Neural cell (in vitro differentiated cells): ENCODE data around the gene MAD1L1. TPM values are rescaled to one million over a fixed set of nuclear protein-coding genes. Genes with fewer than 3 reads are reported as not detected.

Experiments
- H2AFZ ChIP-seq: fragments of 200-600, 300-800 bp; sonication (generic), shearing (Covaris generic); 2 replicates; pipeline ENCODE4 v1.6.0; 2014; ENCODE audit warnings: low read depth, mild to moderate bottlenecking, antibody characterized with exemption, low read length, moderate library complexity
- H3F3A ChIP-seq: fragments of 200-600 bp; shearing (Covaris generic); 2 replicates; pipeline ENCODE4 v1.6.1; 2016; ENCODE audit warnings: mild to moderate bottlenecking, moderate library complexity, mixed read lengths, antibody characterized with exemption, low read length; ENCODE audit not compliant: insufficient read depth, poor library complexity, severe bottlenecking
- H3K27ac ChIP-seq: fragments of 200-600, 300-800 bp; sonication (generic), shearing (Covaris generic); 2 replicates; pipeline ENCODE4 v1.5.1; 2014; ENCODE audit warnings: mild to moderate bottlenecking, low read length, moderate library complexity
- H3K27me3 ChIP-seq: fragments of 300-800, 200-600 bp; sonication (generic), shearing (Covaris generic); 2 replicates; pipeline ENCODE4 v1.6.0; 2014; ENCODE audit warnings: mild to moderate bottlenecking, low read depth, low read length, moderate library complexity; ENCODE audit not compliant: insufficient read depth
- H3K36me3 ChIP-seq: fragments of 300-800, 200-600 bp; sonication (generic), shearing (Covaris generic); 2 replicates; pipeline ENCODE4 v1.5.1; 2014; ENCODE audit warnings: mild to moderate bottlenecking, antibody characterized with exemption, low read length, moderate library complexity; ENCODE audit not compliant: insufficient read depth
- H3K4me2 ChIP-seq: fragments of 300-800, 200-600 bp; sonication (generic), shearing (Covaris generic); 2 replicates; pipeline ENCODE4 v1.6.0; 2014; ENCODE audit warnings: mild to moderate bottlenecking, low read length
- H3K4me3 ChIP-seq: fragments of 300-800, 200-600 bp; sonication (generic), shearing (Covaris generic); 2 replicates; pipeline ENCODE4 v1.5.1; 2014; ENCODE audit warnings: mild to moderate bottlenecking, low read length, moderate library complexity
- H3K79me2 ChIP-seq: fragments of 200-600 bp; shearing (Covaris generic); replicated peaks from 2 replicates; pipeline ENCODE4 v1.6.0; 2014; ENCODE audit warnings: mild to moderate bottlenecking, low read length, moderate library complexity; ENCODE audit not compliant: insufficient read depth
- H3K9ac ChIP-seq: fragments of 300-800, 200-600 bp; sonication (generic), shearing (Covaris generic); 2 replicates; pipeline ENCODE4 v1.6.1; 2016; ENCODE audit warnings: mild to moderate bottlenecking, low read length, mixed read lengths
- H3K9me2 ChIP-seq: fragments of 200-600 bp; shearing (Covaris generic); 2 replicates; pipeline ENCODE4 v1.6.1; 2016; ENCODE audit warnings: mild to moderate bottlenecking, low read length, mixed read lengths; ENCODE audit not compliant: insufficient read depth
- H3K9me3 ChIP-seq: fragments of 200-600, 300-800 bp; sonication (generic), shearing (Covaris generic); 2 replicates; pipeline ENCODE4 v1.6.1; 2016; ENCODE audit warnings: mild to moderate bottlenecking, mixed run types, low read length, moderate library complexity, mixed read lengths
- H4K20me1 ChIP-seq: fragments of 200-600 bp; shearing (Covaris generic); 2 replicates; pipeline ENCODE4 v1.6.1; 2016; ENCODE audit warnings: mild to moderate bottlenecking, mixed run types; ENCODE audit not compliant: insufficient read depth
- CTCF ChIP-seq: fragments of 450-650 bp; IDR thresholded peaks from 2 replicates; pipeline ENCODE4 v1.5.1; 2014; ENCODE audit warnings: antibody characterized with exemption, mild to moderate bottlenecking, moderate library complexity; ENCODE audit not compliant: poor library complexity, severe bottlenecking
- EP300 ChIP-seq: fragments of 450-650 bp; conservative IDR thresholded peaks from 2 replicates; pipeline ENCODE4 v1.6.1; 2014; ENCODE audit warnings: antibody characterized with exemption, mild to moderate bottlenecking, moderate library complexity; ENCODE audit not compliant: poor library complexity, severe bottlenecking
- EZH2 ChIP-seq: fragments of 200-600, 300-800 bp; shearing (Covaris generic), sonication (generic); IDR thresholded peaks from 2 replicates; pipeline ENCODE4 v1.6.1; 2014; ENCODE audit warnings: antibody characterized with exemption, low read length, borderline replicate concordance, mild to moderate bottlenecking; ENCODE audit not compliant: insufficient read depth, poor library complexity, severe bottlenecking
- MXI1 ChIP-seq: fragments of 450-650 bp; conservative IDR thresholded peaks from 2 replicates; pipeline ENCODE4 v1.6.1; 2014; ENCODE audit warnings: antibody characterized with exemption, mild to moderate bottlenecking; ENCODE audit not compliant: poor library complexity, severe bottlenecking
- POLR2AphosphoS5 ChIP-seq: IDR thresholded peaks from 2 replicates; pipeline ENCODE4 v1.6.1; 2012
- RAD21 ChIP-seq: fragments of 450-650 bp; conservative IDR thresholded peaks from 2 replicates; pipeline ENCODE4 v1.6.1; 2014; ENCODE audit warnings: antibody characterized with exemption, mild to moderate bottlenecking, moderate library complexity
- SMC3 ChIP-seq: fragments of 450-650 bp; conservative IDR thresholded peaks from 2 replicates; pipeline ENCODE4 v1.6.1; 2014; ENCODE audit warnings: antibody characterized with exemption, mild to moderate bottlenecking, moderate library complexity; ENCODE audit not compliant: poor library complexity
- TAF1 ChIP-seq: IDR thresholded peaks from 2 replicates; pipeline ENCODE4 v1.6.1; 2012; ENCODE audit warnings: low read depth
- polyA plus RNA-seq: library from polyadenylated mRNA; depleted of rRNA; stranded (reverse); fragments of >200 nt; gene quantifications from 2 replicates; pipeline ENCODE4 v1.2.3, GENCODE V29; 2014
- TF ChIP-seq, protein P1 (sequence below): IDR thresholded peaks from 2 replicates; pipeline ENCODE4 v1.6.1; 2012; ENCODE audit warnings: borderline replicate concordance

The MAD1L1 gene
- polyA plus RNA-seq, 1 donor from 2014 or later: 31.4 TPM

DNA sequence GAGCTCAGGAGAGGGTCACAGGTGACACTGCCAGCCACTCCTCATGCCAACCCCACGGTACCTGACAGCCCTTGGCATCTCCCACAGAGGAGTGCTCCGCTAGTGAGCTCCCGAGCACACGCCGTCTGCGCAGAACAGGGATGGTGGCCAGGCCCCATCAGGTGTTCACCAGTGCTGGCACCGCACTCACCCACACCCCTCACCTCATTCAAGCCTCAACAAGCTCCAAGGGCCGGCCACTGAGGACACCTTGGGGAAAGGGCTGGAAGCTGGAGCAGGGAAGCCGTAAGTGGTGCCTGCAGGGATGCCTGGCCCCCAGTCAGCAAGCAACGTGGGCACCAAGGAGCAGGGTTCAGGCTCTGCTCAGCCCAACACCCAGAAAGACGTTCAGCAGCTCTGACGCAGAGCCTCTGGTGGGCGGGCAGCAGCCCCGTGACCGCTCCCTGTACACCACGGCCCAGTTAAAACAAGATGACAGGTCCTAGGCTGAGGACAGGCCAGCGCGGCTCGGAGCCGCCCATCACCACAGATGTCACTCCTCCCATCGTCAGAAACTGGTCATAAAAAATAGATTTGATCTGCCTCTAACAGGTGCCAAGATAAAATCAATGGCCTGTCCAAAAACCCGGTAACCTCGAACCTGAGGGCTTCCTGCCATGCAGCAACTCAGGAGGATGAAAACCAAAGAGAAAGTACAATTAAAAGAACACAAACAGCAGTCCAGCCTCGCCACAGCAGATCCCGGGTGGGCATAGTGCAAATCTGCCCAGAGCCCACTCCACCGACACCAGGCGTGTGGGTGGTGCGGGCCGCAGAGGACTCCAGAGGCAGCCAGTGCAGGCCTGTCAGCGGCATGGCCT, 275.9 kb downstream of the MAD1L1 start:
- Histone ChIP-seq H4K20me1 (no peaks in the 10 kb centered on the region), H3K36me3 (no peaks in the 10 kb centered on the region), H3K9me3 (no peaks in the 10 kb centered on the region)

DNA sequence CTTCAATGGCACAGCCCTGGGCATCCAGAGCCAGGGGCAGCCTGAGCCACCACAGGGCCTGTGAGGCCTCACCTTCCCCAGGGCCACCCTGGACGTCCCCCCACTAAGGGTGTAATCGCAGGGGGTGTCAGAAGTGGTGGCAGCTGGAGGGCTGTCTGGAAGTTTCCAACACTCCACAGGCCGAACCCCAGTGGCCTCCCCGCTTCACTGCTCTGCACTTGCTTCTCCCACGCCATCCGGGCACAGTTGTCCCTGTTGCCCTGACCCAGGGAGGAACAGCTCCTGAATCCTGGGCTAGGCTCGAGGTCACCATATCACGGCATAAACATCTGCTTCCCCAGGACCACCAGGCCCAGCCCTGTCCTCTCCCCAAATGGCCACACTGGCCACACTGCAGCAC, 276.6 kb downstream of the MAD1L1 start:
- no peaks in the 10 kb centered on the region for H3K36me3 ChIP-seq
- no peak for TF ChIP-seq TAF1
- no peak for TF ChIP-seq SMC3
- TF ChIP-seq EZH2: no peak
- TF ChIP-seq EP300: no peak
- TF ChIP-seq CTCF: no peak
- no peak for TF ChIP-seq RAD21
- no peak overlapping the region for H3K27ac ChIP-seq
- H4K20me1 ChIP-seq: no peaks in the 10 kb centered on the region
- H2AFZ ChIP-seq: no peak overlapping the region
- no peaks in the 10 kb centered on the region for H3K79me2 ChIP-seq
- no peak overlapping the region for H3K4me3 ChIP-seq
- no peaks in the 10 kb centered on the region for H3K9me2 ChIP-seq
- no peak overlapping the region for H3K9ac ChIP-seq
- no peaks in the 10 kb centered on the region for H3K27me3 ChIP-seq
- no peaks in the 10 kb centered on the region for H3F3A ChIP-seq
- no peaks in the 10 kb centered on the region for H3K9me3 ChIP-seq
- H3K4me2 ChIP-seq: no peak overlapping the region

More for the DNA sequence above, 275.9 kb downstream of the MAD1L1 start:
- no peak overlapping the region for H3K27ac ChIP-seq
- H3K9me2 ChIP-seq: no peaks in the 10 kb centered on the region
- no peak overlapping the region for H2AFZ ChIP-seq
- no peaks in the 10 kb centered on the region for H3K79me2 ChIP-seq
- no peak for TF ChIP-seq CTCF
- TF ChIP-seq, protein P1, sequence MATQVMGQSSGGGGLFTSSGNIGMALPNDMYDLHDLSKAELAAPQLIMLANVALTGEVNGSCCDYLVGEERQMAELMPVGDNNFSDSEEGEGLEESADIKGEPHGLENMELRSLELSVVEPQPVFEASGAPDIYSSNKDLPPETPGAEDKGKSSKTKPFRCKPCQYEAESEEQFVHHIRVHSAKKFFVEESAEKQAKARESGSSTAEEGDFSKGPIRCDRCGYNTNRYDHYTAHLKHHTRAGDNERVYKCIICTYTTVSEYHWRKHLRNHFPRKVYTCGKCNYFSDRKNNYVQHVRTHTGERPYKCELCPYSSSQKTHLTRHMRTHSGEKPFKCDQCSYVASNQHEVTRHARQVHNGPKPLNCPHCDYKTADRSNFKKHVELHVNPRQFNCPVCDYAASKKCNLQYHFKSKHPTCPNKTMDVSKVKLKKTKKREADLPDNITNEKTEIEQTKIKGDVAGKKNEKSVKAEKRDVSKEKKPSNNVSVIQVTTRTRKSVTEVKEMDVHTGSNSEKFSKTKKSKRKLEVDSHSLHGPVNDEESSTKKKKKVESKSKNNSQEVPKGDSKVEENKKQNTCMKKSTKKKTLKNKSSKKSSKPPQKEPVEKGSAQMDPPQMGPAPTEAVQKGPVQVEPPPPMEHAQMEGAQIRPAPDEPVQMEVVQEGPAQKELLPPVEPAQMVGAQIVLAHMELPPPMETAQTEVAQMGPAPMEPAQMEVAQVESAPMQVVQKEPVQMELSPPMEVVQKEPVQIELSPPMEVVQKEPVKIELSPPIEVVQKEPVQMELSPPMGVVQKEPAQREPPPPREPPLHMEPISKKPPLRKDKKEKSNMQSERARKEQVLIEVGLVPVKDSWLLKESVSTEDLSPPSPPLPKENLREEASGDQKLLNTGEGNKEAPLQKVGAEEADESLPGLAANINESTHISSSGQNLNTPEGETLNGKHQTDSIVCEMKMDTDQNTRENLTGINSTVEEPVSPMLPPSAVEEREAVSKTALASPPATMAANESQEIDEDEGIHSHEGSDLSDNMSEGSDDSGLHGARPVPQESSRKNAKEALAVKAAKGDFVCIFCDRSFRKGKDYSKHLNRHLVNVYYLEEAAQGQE: no peak
- no peak for TF ChIP-seq EZH2
- TF ChIP-seq MXI1: no peak
- no peak for TF ChIP-seq EP300
- no peak for TF ChIP-seq SMC3
- TF ChIP-seq RAD21: no peak
- TF ChIP-seq POLR2AphosphoS5: no peak
- no peak for TF ChIP-seq TAF1
- H3F3A ChIP-seq: no peaks in the 10 kb centered on the region
- no peak overlapping the region for H3K9ac ChIP-seq
- H3K4me3 ChIP-seq: no peak overlapping the region
- no peak overlapping the region for H3K4me2 ChIP-seq
- H3K27me3 ChIP-seq: no peaks in the 10 kb centered on the region
